ENCODE data around the gene CDC42BPB.
A peak's percentile ranks its signal among the peaks of the same experiment; 100 is the strongest.

The CDC42BPB gene

GRCh38 chr14:103078420-103078749 is 21.0 kb upstream of the CDC42BPB start:
- no peak overlapping the region for H3K4me2 ChIP-seq (ENCODE audit: low read length)
- no peaks in the 10 kb centered on the region for H3K4me1 ChIP-seq
- H3K27ac ChIP-seq, result no peak overlapping the region
- no peak overlapping the region for H2AFZ ChIP-seq
- no peaks in the 10 kb centered on the region for H3K36me3 ChIP-seq (ENCODE audit: control insufficient read depth, insufficient read depth, low read length)
- no peaks in the 10 kb centered on the region for H3K79me2 ChIP-seq
- no peaks in the 10 kb centered on the region for H3K27me3 ChIP-seq (ENCODE audit: control insufficient read depth, insufficient read depth, low read length)
- peak; percentile 68 for TF ChIP-seq CTCF (IDR thresholded peaks at IDR 0.05)
- no peak overlapping the region for H3K9ac ChIP-seq
- H3K4me3 ChIP-seq (ENCODE audit: low read depth, low read length), result no peak overlapping the region
- no peaks in the 10 kb centered on the region for H3K9me3 ChIP-seq (ENCODE audit: control insufficient read depth, low read length)

- Histone ChIP-seq H3K27ac (no peak overlapping the region), H3K9ac (no peak overlapping the region), H3K4me3 (ENCODE audit: low read depth, low read length) (no peak overlapping the region), H2AFZ (peak overlapping the region; percentile 62), H3K4me2 (ENCODE audit: low read length) (peak overlapping the region; percentile 55), H3K4me1 (no peaks in the 10 kb centered on the region), H3K27me3 (ENCODE audit: control insufficient read depth, insufficient read depth, low read length) (no peaks in the 10 kb centered on the region), H3K79me2 (no peaks in the 10 kb centered on the region), H3K9me3 (ENCODE audit: control insufficient read depth, low read length) (no peaks in the 10 kb centered on the region), H3K36me3 (ENCODE audit: control insufficient read depth, insufficient read depth, low read length) (no peaks in the 10 kb centered on the region)
- no peak for TF ChIP-seq CTCF (IDR thresholded peaks at IDR 0.05)
Observed at GRCh38 chr14:103074729-103075367, 17.5 kb upstream of the CDC42BPB start.

GRCh38 chr14:103073876-103074728 is 16.8 kb upstream of the CDC42BPB start:
- Histone ChIP-seq H3K9ac (no peak overlapping the region), H3K79me2 (no peaks in the 10 kb centered on the region), H2AFZ (no peak overlapping the region), H3K27me3 (ENCODE audit: control insufficient read depth, insufficient read depth, low read length) (no peaks in the 10 kb centered on the region), H3K4me1 (no peaks in the 10 kb centered on the region), H3K9me3 (ENCODE audit: control insufficient read depth, low read length) (no peaks in the 10 kb centered on the region), H3K4me2 (ENCODE audit: low read length) (no peak overlapping the region), H3K36me3 (ENCODE audit: control insufficient read depth, insufficient read depth, low read length) (no peaks in the 10 kb centered on the region), H3K4me3 (ENCODE audit: low read depth, low read length) (no peak overlapping the region), H3K27ac (no peak overlapping the region)
- TF ChIP-seq CTCF (IDR thresholded peaks at IDR 0.05), result no peak

- Histone ChIP-seq H3K4me2 (ENCODE audit: low read length) (no peak overlapping the region), H3K9me3 (ENCODE audit: control insufficient read depth, low read length) (no peaks in the 10 kb centered on the region), H3K27me3 (ENCODE audit: control insufficient read depth, insufficient read depth, low read length) (no peaks in the 10 kb centered on the region), H3K9ac (no peak overlapping the region), H3K27ac (no peak overlapping the region), H2AFZ (no peak overlapping the region), H3K36me3 (ENCODE audit: control insufficient read depth, insufficient read depth, low read length) (no peaks in the 10 kb centered on the region), H3K79me2 (no peaks in the 10 kb centered on the region), H3K4me3 (ENCODE audit: low read depth, low read length) (no peak overlapping the region), H3K4me1 (no peaks in the 10 kb centered on the region)
- TF ChIP-seq CTCF (IDR thresholded peaks at IDR 0.05), result no peak
Observed at GRCh38 chr14:103073367-103073875, 16.1 kb upstream of the CDC42BPB start.

Data from parathyroid adenoma (tissue), 2 donors.